MM.1S (cell line): ENCODE data around the gene MAP3K2.

Source experiments
- CTCF ChIP-seq: fragments of 300-600 bp; sonication (generic); IDR thresholded peaks from 2 replicates; pipeline ENCODE4 v1.5.1; 2016; ENCODE audit warnings: antibody characterized with exemption, low read length, mixed read lengths
- EZH2 ChIP-seq: fragments of 300-600 bp; sonication (generic); optimal IDR thresholded peaks from 2 replicates; pipeline ENCODE3; 2017; ENCODE audit warnings: low read depth, mild to moderate bottlenecking, antibody characterized with exemption, low read length, mixed read lengths

GRCh38 chr2:127256866-127257265 lies 130.9 kb downstream of the MAP3K2 start:
- TF ChIP-seq CTCF (no peak), EZH2 (no peak)
